ENCODE data around the gene ABCA10.

Gene ABCA10

DNA sequence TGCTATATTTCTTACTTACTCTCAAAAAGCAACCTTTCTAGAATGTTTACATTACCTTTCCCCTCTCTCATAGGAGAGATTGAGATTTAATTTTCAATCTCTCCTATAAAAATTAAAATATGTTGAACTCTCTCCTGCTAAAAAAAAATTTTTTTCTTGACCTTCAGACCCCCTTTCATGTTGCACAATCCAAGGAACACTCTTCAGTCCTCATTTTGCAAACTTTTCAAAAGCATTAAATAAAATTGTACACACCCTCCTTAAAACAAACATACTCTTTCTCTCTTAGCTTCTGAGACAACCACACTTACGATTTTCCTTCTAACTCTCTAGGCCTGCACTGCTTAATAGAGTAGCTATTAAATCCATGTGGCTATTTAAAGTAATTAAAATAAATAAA lies 78.3 kb downstream of the ABCA10 start:
- no peak for DNase-seq

GRCh38 chr17:69147460-69147859 lies 81.2 kb downstream of the ABCA10 start:
- DNase-seq, result no peak

DNA sequence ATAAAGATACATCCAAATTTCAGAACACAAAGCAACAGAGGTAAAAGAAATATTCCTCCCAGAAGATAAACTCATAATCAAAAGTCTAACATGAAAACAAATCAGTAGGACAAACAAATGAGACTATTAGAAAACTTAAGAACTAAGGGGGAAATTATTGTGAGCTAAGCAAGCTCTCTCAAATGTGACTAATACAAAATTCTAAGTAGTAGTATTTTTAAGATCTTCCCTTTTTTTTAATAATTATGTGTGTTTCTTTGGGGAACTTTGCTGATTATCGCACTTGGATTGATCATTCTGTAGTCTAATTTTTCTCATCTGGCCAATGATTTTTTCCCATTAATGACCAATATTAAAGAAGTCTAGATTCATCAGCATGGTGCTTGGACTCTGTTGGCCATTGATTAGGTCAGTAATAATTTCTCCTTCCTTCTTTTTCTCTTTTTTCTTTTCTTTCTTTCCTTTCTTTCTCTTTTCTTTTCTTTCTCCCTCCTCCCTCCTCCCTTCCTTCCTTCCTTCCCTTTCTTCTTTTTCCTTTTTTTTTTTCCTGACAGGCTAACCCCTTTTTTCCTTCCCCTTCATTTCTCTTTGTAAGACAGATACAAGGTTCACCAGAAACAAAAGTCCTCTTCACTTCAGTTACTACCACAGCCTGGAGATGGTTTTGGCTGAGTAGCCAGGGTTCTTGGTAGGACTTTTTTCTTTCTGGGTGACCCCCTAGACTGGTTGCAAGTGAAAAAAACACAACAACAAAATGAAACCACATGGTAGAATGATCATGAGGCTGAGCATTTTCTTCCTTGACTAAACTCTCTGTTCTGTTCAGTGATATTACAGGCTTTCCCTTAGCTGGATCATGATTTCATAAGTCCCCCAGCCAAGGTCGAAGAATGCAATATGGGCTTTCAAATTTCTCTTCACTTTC lies 84.0 kb downstream of the ABCA10 start:
- DNase-seq, result no peak

- DNase-seq, result no peak
Measured at GRCh38 chr17:69143683-69144231, 84.9 kb downstream of the ABCA10 start.

DNA sequence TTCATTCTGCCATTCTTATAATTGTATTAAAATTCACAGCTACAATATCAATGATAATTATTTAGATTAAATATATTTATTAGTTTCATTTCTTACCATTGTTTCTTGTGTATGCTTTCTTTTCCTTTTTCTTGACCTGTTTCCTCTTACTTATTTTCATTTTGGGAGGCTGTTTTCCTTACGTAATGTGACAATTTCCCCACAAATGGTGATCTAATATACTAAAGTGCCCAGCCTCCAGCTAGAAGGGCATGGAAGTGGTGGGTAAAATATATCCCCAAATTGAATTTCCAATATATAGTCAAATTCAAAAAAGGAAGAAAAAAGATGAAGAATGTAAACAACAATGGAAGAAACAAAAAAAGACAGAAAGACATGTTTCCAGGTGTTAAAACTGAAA lies 85.5 kb downstream of the ABCA10 start:
- no peak for DNase-seq

DNA sequence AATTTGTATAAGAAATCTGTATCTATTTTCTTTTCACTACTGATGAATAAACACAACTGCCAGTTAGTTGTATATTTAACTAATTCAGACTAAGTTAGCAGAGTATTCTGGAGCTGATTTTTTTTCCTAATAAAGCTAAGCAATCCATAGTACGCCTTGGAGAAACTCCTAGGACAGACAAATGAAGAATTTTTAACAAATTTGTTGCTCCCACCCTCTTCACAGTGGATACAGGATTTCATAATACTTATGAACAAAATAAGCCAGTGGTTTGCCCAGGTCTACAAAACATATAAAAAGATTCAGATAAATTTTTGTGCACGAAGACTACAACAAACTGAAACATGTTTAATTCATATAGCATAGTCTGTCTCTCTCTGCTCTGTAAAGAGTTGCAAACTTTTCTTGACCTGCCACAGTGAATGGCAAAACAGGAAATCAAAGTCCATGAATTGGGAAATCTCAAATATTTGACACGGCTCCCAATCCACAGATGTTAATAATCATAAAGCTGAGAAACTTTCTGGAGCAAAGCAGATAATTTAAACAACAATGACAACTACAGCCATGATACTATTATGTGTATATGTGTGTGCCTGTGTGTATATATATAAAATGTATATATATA lies 86.3 kb downstream of the ABCA10 start:
- DNase-seq, result no peak

DNA sequence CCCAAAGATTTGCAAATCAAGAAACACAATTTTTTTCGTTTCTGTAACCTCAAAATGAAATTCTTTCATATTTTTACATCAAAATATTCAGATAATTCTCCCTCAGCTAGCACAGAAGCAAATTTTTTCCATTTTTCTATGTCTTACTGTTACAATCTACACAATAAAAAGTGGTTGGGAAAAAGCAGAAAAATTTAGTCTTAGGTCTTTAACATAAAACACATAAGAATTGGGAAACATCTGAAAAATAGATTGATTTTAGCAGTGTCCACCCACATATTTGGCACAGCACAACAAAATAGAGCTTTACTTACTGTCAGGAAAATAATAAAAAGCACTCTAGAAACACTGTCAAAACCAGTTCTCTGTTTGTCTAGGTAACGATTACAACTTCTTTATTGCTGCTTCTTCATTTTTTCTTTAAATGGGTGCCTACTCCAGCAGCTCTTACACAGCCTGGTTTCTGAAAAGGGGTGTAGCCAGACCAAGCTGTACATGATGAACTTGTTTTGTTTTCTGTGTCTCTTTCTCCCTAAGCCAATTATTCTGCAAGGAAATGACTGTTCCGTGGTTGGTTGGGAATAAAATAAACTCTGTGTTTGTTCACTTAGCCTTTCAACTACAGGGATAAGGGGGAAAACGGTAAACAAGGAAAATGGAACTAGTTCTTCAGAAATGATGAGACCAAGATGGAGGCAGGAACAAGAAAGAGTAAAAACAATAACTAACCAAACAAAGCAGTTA lies 87.0 kb downstream of the ABCA10 start, which contains the start of gene ABCA6:
TSS of gene ABCA6 (minus strand) at position 465 of the 744 bp plus-strand sequence. CDS start 1,192 bp downstream, outside the sequence.
- no peak for DNase-seq

GRCh38 chr17:69134112-69134511 lies 94.5 kb downstream of the ABCA10 start:
- DNase-seq, result no peak

DNA sequence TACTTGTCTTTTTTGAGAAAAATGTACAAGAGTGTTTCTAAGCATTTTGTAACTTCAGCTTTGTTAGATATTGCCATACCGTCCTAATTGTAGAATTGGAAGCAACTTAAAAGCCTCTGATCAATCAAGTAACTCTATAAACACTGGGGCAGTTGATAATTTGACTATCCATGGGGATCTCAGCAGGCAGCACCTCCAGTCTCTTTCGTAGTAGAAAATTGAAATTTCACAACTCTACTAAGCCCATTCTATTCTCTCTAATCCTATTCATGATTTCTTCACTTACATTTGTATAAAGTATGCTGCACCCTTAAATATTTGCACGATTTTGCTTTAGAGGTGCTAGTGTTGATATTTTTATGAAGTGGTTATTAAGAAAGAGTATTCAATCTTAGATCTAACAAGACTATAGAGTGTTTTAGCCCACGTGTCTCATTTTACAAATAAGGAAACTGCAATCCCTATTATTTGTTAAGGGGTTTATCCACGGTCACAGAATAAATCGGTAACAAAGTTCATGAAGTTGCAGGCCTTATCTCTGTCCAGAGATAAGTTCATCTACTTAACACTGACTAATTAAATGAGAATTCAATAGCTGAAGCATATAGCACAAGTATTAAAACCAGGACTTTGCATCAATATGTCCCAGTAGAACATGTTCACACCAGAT lies 97.9 kb downstream of the ABCA10 start:
- DNase-seq, result no peak

DNA sequence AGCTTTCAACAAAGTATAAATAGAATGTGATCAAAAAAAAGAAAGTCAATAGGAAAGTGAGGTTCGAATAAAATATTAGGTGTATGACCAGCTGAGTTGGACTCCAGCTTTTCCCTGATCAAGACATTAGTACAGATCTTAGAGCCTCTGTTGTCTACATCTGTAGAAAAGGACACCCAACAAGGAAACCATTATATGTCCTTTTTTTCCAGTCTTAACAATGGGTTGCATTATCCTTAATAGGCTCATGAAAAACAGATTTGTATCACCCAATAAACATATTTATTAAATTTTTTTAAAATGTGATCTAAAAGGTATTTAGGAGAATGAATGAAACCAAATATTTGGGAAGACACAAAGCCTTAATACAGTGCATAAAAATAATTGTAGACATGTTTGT lies 105.0 kb downstream of the ABCA10 start:
- no peak for DNase-seq

GRCh38 chr17:69122065-69122464 lies 106.6 kb downstream of the ABCA10 start:
- DNase-seq, result no peak

- no peak for DNase-seq
Measured at GRCh38 chr17:69117855-69118784, 110.5 kb downstream of the ABCA10 start.

DNA sequence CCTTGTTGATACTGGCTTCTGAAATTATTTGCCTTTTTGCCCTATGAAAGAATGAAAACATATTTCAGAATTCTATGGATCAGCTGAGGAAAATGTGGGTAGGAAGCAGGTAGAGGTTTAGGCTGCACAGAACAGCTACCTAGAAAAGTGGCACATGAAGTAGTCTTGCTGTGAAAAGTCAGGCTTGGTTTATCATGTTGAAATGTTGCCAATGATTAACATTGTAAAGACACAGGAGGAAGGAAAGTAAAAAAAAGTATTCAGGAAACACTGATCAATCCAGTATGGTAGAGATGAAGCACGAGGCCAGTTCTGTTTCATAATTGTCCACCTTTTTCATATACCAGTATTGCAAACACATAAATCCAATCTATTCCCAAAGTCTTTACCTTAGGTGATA lies 116.8 kb downstream of the ABCA10 start:
- DNase-seq, result no peak

GRCh38 chr17:69105907-69106730 lies 122.5 kb downstream of the ABCA10 start:
- no peak for DNase-seq

GRCh38 chr17:69103557-69104233 lies 124.9 kb downstream of the ABCA10 start:
- DNase-seq, result no peak

DNA sequence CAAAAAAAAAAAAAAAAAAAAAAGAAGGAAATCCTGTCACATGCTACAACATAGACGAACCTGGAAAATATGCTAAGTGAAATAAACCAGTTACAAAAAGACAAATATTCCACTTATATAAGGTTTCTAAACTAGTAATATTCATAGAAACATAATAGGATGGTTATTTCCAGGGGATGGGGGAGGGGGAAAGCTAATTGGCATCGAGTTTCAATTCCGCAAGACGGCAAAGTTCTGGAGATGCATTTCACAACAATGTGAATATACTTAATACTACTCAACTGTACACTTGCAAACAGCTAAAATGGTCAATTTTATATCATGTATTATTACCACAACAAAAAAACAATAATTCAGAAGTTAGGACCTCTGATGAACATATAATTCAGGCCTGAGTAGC lies 130.0 kb downstream of the ABCA10 start:
- no peak for DNase-seq

Data from NCI-H1694 (cell line).